Chondrocyte (in vitro differentiated cells): ENCODE results near the gene TAP2. TPM values are rescaled to one million over a fixed set of nuclear protein-coding genes. Genes with fewer than 3 reads are reported as not detected.

Experiments used
- DNase-seq: peaks from one replicate; pipeline ENCODE4 v3.0.0; 2021; ENCODE audit warnings: mixed read lengths, low spot score
- H3K27ac Mint-ChIP-seq: one replicate; pipeline ENCODE4 v1.8.0; 2021; ENCODE audit warnings: mild to moderate bottlenecking, moderate library complexity, mixed read lengths; ENCODE audit not compliant: unreplicated experiment
- H3K27me3 Mint-ChIP-seq: 2 replicates; pipeline ENCODE4 v1.8.0; 2021; ENCODE audit warnings: low read depth, mixed read lengths
- H3K36me3 Mint-ChIP-seq: 2 replicates; pipeline ENCODE4 v1.8.0; 2021; ENCODE audit warnings: low read depth, mixed read lengths
- H3K4me1 Mint-ChIP-seq: 2 replicates; pipeline ENCODE4 v1.8.0; 2021; ENCODE audit warnings: low read depth, mild to moderate bottlenecking, mixed read lengths
- H3K4me3 Mint-ChIP-seq: one replicate; pipeline ENCODE4 v1.8.0; 2021; ENCODE audit warnings: mild to moderate bottlenecking, moderate library complexity, mixed read lengths; ENCODE audit not compliant: unreplicated experiment
- H3K9me3 Mint-ChIP-seq: 2 replicates; pipeline ENCODE4 v1.8.0; 2021; ENCODE audit warnings: low read depth, mixed read lengths
- total RNA-seq: library from RNA; stranded (reverse); gene quantifications from 3 replicates; pipeline ENCODE4 v1.2.1, GENCODE V29; 2021
- TF ChIP-seq, protein P1 (sequence below): fragments of 200-600 bp; sonication (generic); IDR thresholded peaks from 2 replicates; pipeline ENCODE4 v1.5.0; 2021; ENCODE audit warnings: antibody characterized with exemption, mild to moderate bottlenecking, moderate library complexity

The TAP2 gene
- total RNA-seq, 1 donor from 2014 or later = 20.3 TPM

DNA sequence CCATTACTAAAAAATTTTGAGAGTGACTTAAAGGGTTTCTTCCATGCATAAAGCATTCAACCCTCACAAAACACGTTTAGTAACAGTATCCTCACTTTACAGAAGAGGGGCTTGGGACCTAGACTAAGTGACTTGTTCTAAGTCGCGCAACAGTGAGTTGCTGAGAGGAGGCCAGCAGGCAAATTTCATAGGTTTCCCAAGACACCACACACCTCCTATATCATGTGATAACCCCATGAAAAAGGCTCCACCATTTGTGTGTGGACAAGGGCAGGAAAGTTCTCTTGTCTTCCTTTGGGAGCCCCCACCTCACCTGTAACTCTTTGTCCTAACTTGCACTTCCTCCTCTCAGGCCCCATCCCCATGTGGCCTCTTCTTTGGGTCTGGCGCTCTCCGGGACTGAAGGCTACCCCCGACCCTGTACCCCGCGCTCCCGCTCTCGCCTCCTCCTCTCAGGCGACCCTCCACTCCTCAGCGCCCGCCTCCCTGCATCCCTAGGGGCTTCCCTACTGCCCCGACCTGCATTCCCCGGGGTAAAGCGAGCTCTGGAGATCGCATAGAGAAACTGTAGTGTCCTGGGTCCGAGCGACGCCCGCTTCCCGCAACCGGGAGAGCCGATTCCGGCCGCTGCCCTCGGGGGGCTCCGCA lies 4.9 kb upstream of the TAP2 start:
- H3K27ac Mint-ChIP-seq = peak overlapping the region; percentile 96

DNA sequence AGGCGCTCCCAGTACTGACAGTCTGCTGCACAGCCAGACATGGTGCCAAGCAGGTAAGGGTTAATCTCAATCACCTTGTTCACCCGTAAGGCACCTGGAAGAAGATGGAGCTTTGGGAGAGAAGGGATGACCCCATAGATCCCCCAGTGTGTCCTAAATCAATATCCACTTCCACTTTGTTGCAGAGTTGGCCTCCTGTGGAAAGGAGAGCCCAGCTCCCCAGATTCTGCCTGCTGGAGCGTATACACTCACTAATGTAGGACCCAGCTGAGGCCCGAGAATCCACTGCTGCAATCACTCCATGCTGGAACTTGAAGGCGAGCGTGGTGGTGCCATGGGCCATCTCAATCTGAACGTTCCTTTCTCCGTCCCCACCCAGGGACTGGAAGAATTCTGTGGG lies 4.2 kb upstream of the TAP2 start:
- TF ChIP-seq, protein P1, sequence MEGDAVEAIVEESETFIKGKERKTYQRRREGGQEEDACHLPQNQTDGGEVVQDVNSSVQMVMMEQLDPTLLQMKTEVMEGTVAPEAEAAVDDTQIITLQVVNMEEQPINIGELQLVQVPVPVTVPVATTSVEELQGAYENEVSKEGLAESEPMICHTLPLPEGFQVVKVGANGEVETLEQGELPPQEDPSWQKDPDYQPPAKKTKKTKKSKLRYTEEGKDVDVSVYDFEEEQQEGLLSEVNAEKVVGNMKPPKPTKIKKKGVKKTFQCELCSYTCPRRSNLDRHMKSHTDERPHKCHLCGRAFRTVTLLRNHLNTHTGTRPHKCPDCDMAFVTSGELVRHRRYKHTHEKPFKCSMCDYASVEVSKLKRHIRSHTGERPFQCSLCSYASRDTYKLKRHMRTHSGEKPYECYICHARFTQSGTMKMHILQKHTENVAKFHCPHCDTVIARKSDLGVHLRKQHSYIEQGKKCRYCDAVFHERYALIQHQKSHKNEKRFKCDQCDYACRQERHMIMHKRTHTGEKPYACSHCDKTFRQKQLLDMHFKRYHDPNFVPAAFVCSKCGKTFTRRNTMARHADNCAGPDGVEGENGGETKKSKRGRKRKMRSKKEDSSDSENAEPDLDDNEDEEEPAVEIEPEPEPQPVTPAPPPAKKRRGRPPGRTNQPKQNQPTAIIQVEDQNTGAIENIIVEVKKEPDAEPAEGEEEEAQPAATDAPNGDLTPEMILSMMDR = no peak
- H3K27ac Mint-ChIP-seq = no peak overlapping the region
- H3K4me3 Mint-ChIP-seq = no peak overlapping the region
- no peaks in the 10 kb centered on the region for H3K9me3 Mint-ChIP-seq
- no peaks in the 10 kb centered on the region for H3K27me3 Mint-ChIP-seq
- peaks cover 19% of the 10 kb centered on the region for H3K4me1 Mint-ChIP-seq
- peaks cover 9% of the 10 kb centered on the region for H3K36me3 Mint-ChIP-seq
- DNase-seq = no peak

More for the DNA sequence above, 4.9 kb upstream of the TAP2 start:
- H3K4me3 Mint-ChIP-seq = peak overlapping the region; percentile 94
- no peaks in the 10 kb centered on the region for H3K9me3 Mint-ChIP-seq
- no peaks in the 10 kb centered on the region for H3K27me3 Mint-ChIP-seq
- DNase-seq = no peak
- TF ChIP-seq, protein P1 = no peak
- H3K36me3 Mint-ChIP-seq = peaks cover 13% of the 10 kb centered on the region
- H3K4me1 Mint-ChIP-seq = peaks cover 18% of the 10 kb centered on the region

DNA sequence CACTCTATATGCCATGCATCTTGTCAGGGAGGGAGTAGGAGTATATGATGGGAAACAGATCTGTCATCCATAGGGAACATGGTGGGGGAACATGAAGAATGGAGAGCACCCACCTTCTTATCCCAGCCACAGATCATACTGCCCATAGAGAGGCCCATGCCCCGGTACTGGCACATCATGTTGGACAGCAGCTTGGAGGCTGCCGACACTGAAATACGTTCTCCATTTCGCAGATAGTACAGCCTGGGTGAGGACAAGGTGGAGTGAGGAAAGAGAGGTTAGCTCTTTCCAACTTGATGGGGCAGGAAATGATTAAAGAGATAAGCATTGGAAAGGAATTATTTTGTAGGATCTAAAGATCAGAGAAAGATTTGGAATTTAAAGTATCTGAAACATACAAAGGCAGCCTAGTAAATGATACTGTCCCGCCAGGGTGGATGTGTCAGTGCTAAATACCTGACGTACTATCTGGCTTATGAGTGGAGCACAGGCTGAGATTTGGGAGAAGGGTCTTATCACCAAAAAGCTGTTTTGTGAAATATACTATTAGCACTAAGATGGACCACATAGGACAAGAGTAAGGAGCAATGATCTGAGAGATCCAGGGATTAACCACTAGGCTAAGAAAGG lies 3.6 kb upstream of the TAP2 start:
- Mint-ChIP-seq H3K27ac (no peak overlapping the region), H3K36me3 (peaks cover 4% of the 10 kb centered on the region), H3K9me3 (no peaks in the 10 kb centered on the region), H3K27me3 (no peaks in the 10 kb centered on the region), H3K4me3 (no peak overlapping the region), H3K4me1 (peaks cover 24% of the 10 kb centered on the region)
- no peak for DNase-seq
- TF ChIP-seq, protein P1 = no peak

DNA sequence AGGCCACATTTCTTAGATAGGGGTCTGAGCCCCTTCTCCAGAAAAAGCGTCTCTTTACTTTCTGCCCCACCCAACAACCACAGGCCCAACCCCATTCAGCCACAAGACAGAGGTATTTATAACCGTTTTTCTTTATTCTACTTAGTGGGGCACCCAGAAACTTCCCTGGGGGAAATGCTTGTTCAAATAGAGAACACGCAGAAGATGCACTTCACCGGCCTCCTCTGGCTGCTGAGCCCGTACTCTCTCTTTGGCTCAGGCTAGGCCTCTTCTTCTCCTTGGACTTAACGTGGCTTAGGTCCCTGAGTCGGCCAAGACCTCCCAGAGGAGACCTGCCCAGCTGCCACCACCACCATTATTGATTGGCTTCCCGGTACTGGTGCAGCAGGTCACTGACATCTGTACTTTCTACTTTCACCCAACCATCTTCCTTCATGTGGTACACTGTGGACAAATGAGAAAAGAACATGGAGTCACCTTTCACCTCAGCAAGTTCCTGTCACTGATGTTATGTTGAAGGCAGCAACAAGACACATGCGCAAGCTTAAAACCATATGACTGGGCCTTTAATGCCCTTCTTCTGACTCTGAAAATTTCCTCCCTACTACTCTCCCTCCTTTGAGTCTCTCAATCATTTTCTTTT lies 2.2 kb upstream of the TAP2 start:
- no peak for DNase-seq
- TF ChIP-seq, protein P1 = no peak
- Mint-ChIP-seq H3K9me3 (no peaks in the 10 kb centered on the region), H3K4me1 (peaks cover 26% of the 10 kb centered on the region), H3K4me3 (no peak overlapping the region), H3K27me3 (no peaks in the 10 kb centered on the region), H3K27ac (no peak overlapping the region), H3K36me3 (peaks cover 3% of the 10 kb centered on the region)

DNA sequence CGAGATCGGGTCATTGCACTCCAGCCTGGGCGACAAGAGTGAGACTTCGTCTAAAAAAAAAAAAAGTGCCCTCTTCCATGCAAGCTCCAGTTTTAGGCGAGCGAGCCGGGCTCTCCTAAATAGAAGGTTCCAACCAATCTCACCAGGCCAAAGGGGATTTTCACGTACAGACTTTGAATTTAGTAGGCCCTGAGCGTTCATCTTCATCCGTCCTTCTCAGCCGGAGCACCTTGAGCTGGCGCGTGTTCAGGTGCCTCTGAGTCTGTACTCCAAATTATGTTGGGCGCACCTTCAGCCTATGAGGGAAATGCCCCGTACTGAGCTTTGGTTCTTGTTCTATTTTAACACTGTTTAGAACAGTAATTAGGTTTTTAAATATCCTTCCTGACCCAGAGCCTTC lies 817 bp upstream of the TAP2 start:
- TF ChIP-seq, protein P1 = no peak
- Mint-ChIP-seq H3K36me3 (peaks cover 7% of the 10 kb centered on the region), H3K27me3 (no peaks in the 10 kb centered on the region), H3K27ac (peak overlapping the region; percentile 92), H3K9me3 (no peaks in the 10 kb centered on the region), H3K4me3 (no peak overlapping the region), H3K4me1 (peaks cover 21% of the 10 kb centered on the region)
- no peak for DNase-seq
